Astrocyte (in vitro differentiated cells and primary cell): ENCODE data around the gene IGF1R.

Source experiments
- CTCF ChIP-seq: IDR thresholded peaks from 2 replicates; pipeline ENCODE4 v1.5.1; 2011; ENCODE audit warnings: low read depth, mild to moderate bottlenecking, inconsistent platforms, low read length, moderate library complexity; ENCODE audit not compliant: insufficient read depth
- EZH2 ChIP-seq: IDR thresholded peaks from 2 replicates; pipeline ENCODE4 v1.6.1; 2012; ENCODE audit warnings: mild to moderate bottlenecking, low read length, inconsistent platforms; ENCODE audit not compliant: insufficient read depth

DNA sequence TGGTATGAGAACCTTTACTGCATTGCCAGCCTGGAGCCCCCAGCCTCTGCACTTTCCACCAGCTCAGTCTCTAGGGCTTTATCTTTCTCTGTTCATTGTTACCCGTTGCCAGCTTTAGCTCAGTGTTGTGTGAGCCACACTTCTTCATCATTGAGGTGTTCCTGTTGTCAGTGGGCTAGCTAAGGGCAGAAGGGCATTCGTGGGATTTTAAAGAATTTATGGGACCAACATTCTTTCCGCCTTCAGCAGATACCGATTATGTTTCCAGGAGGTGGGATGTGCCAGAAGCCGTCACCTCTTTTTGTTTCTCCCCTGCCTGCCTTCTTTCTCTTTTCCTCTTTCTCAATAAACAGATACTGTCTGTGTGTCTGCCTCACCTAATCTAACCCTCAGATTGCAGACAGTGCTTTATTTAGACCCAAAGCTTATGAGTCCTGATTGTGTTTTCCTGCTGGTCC lies 294.7 kb downstream of the IGF1R start:
- TF ChIP-seq CTCF (no peak), EZH2 (no peak)
